Measurements from ENCODE around the gene CTRL.
A peak's percentile ranks its signal among the peaks of the same experiment; 100 is the strongest.

Gene CTRL

DNA sequence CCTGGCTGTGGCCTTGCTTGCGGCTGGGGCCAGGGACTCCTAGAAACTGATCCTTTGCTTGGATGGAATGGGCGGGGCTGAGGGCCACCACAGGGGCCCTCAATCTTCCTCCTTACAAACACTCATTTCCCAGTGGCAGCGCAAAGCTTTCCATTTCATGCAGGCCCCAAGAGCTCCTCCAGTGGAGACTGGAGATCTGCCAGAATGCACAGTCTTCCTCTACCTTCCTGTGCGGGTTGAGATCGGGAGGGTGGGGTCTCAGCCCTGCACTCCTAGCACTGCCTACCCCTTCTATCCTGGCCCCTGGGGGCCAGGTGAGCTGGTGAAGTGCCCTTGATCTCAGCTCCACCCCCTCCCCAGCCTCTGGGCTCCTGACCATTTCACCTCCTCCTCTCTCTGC, 45.3 kb downstream of the CTRL start:
- no peak for DNase-seq (ENCODE audit: low read depth)
- TF ChIP-seq POLR2A (IDR thresholded peaks at IDR 0.05; ENCODE audit: extremely low read depth, insufficient read length) (no peak), MYC (IDR thresholded peaks at IDR 0.05; ENCODE audit: low read depth, low read length) (no peak)
- TF ChIP-seq, protein P1, sequence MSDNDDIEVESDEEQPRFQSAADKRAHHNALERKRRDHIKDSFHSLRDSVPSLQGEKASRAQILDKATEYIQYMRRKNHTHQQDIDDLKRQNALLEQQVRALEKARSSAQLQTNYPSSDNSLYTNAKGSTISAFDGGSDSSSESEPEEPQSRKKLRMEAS (IDR thresholded peaks at IDR 0.05; ENCODE audit: low read depth, low read length), result no peak
- TF ChIP-seq, protein P2, sequence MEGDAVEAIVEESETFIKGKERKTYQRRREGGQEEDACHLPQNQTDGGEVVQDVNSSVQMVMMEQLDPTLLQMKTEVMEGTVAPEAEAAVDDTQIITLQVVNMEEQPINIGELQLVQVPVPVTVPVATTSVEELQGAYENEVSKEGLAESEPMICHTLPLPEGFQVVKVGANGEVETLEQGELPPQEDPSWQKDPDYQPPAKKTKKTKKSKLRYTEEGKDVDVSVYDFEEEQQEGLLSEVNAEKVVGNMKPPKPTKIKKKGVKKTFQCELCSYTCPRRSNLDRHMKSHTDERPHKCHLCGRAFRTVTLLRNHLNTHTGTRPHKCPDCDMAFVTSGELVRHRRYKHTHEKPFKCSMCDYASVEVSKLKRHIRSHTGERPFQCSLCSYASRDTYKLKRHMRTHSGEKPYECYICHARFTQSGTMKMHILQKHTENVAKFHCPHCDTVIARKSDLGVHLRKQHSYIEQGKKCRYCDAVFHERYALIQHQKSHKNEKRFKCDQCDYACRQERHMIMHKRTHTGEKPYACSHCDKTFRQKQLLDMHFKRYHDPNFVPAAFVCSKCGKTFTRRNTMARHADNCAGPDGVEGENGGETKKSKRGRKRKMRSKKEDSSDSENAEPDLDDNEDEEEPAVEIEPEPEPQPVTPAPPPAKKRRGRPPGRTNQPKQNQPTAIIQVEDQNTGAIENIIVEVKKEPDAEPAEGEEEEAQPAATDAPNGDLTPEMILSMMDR (IDR thresholded peaks at IDR 0.05; ENCODE audit: low read depth, low read length), result no peak

DNA sequence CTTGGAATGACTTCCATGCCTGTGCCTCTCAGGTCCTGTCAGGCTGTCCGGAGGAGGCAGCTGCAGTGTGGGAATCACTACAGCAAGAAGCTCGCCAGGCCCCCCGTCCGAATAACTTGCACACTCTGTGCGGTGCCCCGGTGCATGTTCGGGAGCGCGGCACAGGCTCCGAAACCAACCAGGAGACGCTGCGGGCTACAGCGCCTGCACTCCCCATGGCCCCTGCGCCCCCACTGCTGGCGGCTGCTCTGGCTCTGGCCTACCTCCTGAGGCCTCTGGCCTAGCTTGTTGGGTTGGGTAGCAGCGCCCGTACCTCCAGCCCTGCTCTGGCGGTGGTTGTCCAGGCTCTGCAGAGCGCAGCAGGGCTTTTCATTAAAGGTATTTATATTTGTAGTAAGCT, 45.7 kb downstream of the CTRL start:
- H3K4me3 ChIP-seq (ENCODE audit: low read depth, low read length), result no peak overlapping the region
- DNase-seq (ENCODE audit: low read depth), result no peak

More for the DNA sequence above, 45.3 kb downstream of the CTRL start:
- H3K4me3 ChIP-seq (ENCODE audit: low read depth, low read length), result no peak overlapping the region

DNA sequence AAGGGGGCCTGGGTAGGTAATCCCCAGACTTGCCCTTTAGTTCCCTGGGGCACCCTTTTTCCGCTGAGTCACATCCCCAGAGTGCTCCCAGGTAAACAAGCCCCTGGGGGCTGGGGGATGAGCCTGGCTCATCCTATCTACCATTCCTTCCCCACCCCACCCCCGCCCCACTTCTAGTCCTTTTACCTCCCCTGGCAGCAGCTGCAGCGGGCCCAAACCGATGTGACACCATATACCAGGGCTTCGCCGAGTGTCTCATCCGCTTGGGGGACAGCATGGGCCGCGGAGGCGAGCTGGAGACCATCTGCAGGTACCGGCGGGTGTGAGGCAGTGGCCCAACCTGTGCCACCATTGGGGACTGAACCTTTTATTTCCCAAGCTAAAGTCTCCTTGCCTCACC, 46.1 kb downstream of the CTRL start:
- TF ChIP-seq, protein P2 (IDR thresholded peaks at IDR 0.05; ENCODE audit: low read depth, low read length), result no peak
- TF ChIP-seq POLR2A (IDR thresholded peaks at IDR 0.05; ENCODE audit: extremely low read depth, insufficient read length) (no peak), MYC (IDR thresholded peaks at IDR 0.05; ENCODE audit: low read depth, low read length) (no peak)
- TF ChIP-seq, protein P1 (IDR thresholded peaks at IDR 0.05; ENCODE audit: low read depth, low read length), result no peak
- no peak for DNase-seq (ENCODE audit: low read depth)
- no peak overlapping the region for H3K4me3 ChIP-seq (ENCODE audit: low read depth, low read length)

More for the DNA sequence above, 45.7 kb downstream of the CTRL start:
- TF ChIP-seq, protein P2 (IDR thresholded peaks at IDR 0.05; ENCODE audit: low read depth, low read length), result no peak
- TF ChIP-seq MYC (IDR thresholded peaks at IDR 0.05; ENCODE audit: low read depth, low read length), result no peak
- TF ChIP-seq, protein P1 (IDR thresholded peaks at IDR 0.05; ENCODE audit: low read depth, low read length), result no peak

DNA sequence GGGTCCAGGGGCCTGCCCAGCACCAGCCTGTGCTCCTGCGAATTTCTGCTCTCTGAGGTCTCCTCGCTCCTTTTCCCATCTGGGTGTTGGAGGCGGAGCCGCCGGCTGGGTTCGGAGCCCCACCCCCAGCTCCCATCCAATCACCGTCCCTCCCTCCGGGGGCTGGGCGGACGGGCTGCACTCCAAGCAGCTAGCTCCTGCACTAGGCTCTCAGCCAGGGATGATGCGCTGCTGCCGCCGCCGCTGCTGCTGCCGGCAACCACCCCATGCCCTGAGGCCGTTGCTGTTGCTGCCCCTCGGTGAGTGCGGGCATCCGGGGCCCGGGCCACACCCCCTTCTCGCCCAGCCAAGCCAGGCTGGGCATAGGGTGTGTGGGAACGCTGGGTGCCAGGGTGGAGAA, 47.0 kb downstream of the CTRL start, which contains the start of gene NRN1L:
NRN1L (plus strand) TSS at position 202 of the 400 bp plus-strand sequence; CDS start at position 221, 19 bp downstream.
- no peak for TF ChIP-seq MYC (IDR thresholded peaks at IDR 0.05; ENCODE audit: low read depth, low read length)
- TF ChIP-seq, protein P2 (IDR thresholded peaks at IDR 0.05; ENCODE audit: low read depth, low read length), result no peak
- TF ChIP-seq POLR2A (IDR thresholded peaks at IDR 0.05; ENCODE audit: extremely low read depth, insufficient read length), result no peak
- TF ChIP-seq, protein P1 (IDR thresholded peaks at IDR 0.05; ENCODE audit: low read depth, low read length), result no peak
- H3K4me3 ChIP-seq (ENCODE audit: low read depth, low read length), result no peak within 1 kb of the TSS
- DNase-seq (ENCODE audit: low read depth), result no peak

DNA sequence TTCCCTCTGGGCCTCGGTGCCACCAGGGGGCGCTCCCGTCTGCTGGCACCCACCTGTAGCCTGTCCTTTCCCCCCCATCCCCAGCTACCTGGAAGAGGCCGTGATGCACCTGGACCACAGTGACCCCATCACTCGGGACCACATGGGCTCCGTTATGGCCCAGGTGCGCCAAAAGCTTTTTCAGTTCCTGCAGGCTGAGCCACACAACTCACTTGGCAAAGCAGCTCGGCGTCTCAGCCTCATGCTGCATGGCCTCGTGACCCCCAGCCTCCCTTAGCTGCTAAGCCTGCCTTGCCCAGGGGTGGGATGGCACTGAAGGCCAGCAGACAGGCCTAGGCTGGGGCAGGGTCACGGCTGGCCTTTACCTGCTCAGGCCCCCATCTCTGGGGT, 47.8 kb downstream of the CTRL start:
- H3K4me3 ChIP-seq (ENCODE audit: low read depth, low read length), result no peak overlapping the region
- DNase-seq (ENCODE audit: low read depth), result peak; percentile 63
- TF ChIP-seq POLR2A (IDR thresholded peaks at IDR 0.05; ENCODE audit: extremely low read depth, insufficient read length), result no peak
- TF ChIP-seq, protein P2 (IDR thresholded peaks at IDR 0.05; ENCODE audit: low read depth, low read length), result peak; percentile 95

Measured in NB4 (cell line).